ENCODE measurements around the gene MYO1D. TPM values are rescaled to one million over a fixed set of nuclear protein-coding genes. Genes with fewer than 3 reads are reported as not detected.

MYO1D gene
- polyA plus RNA-seq, 2 donors: 31.8 to 43.2 TPM

- no peaks in the 10 kb centered on the region for H3K9me3 ChIP-seq (ENCODE audit: control insufficient read depth in 2 of 2, insufficient read depth in 1 of 2, low read depth in 1 of 2, low read length in 1 of 2)
- H3K4me1 ChIP-seq (ENCODE audit: control insufficient read depth in 2 of 2, insufficient read depth in 2 of 2, low read length in 1 of 2): peaks cover 2 to 10% of the 10 kb centered on the region in 2 donors
- whole genome bisulfite sequencing, 2 donors: 89 to 93% methylated on average over 4 of the region's 4 CpGs
Measured at GRCh38 chr17:32515677-32516383, 361.1 kb downstream of the MYO1D start.

GRCh38 chr17:32514606-32515005 lies 362.3 kb downstream of the MYO1D start:
- H3K4me1 ChIP-seq (ENCODE audit: control insufficient read depth in 2 of 2, insufficient read depth in 2 of 2, low read length in 1 of 2): peaks cover 2 to 7% of the 10 kb centered on the region in 2 donors
- H3K27me3 ChIP-seq (ENCODE audit: control insufficient read depth in 1 of 2, insufficient read depth in 2 of 2, low read length in 2 of 2): no peaks in the 10 kb centered on the region
- no peaks in the 10 kb centered on the region for H3K9me3 ChIP-seq (ENCODE audit: control insufficient read depth in 2 of 2, insufficient read depth in 1 of 2, low read depth in 1 of 2, low read length in 1 of 2)
- no peaks in the 10 kb centered on the region for H3K36me3 ChIP-seq (ENCODE audit: control insufficient read depth in 2 of 2, insufficient read depth in 2 of 2, low read length in 1 of 2)
- H3K27ac ChIP-seq (ENCODE audit: low read depth in 2 of 2, low read length in 1 of 2): no peak overlapping the region
- no peak overlapping the region for H3K4me3 ChIP-seq (ENCODE audit: low read depth in 1 of 2, low read length in 2 of 2)
- WGBS, 2 donors: 71 to 78% methylated on average over 4 of the region's 4 CpGs

More at GRCh38 chr17:32515677-32516383, 361.1 kb downstream of the MYO1D start:
- no peak overlapping the region for H3K4me3 ChIP-seq (ENCODE audit: low read depth in 1 of 2, low read length in 2 of 2)
- H3K27ac ChIP-seq (ENCODE audit: low read depth in 2 of 2, low read length in 1 of 2): no peak overlapping the region
- H3K36me3 ChIP-seq (ENCODE audit: control insufficient read depth in 2 of 2, insufficient read depth in 2 of 2, low read length in 1 of 2): no peaks in the 10 kb centered on the region
- H3K27me3 ChIP-seq (ENCODE audit: control insufficient read depth in 1 of 2, insufficient read depth in 2 of 2, low read length in 2 of 2): no peaks in the 10 kb centered on the region

GRCh38 chr17:32513579-32513978 lies 363.3 kb downstream of the MYO1D start:
- 91 to 94% methylated on average over 3 of the region's 3 CpGs for WGBS, 2 donors
- Histone ChIP-seq H3K9me3 (ENCODE audit: control insufficient read depth in 2 of 2, insufficient read depth in 1 of 2, low read depth in 1 of 2, low read length in 1 of 2) (no peaks in the 10 kb centered on the region), H3K27me3 (ENCODE audit: control insufficient read depth in 1 of 2, insufficient read depth in 2 of 2, low read length in 2 of 2) (no peaks in the 10 kb centered on the region), H3K36me3 (ENCODE audit: control insufficient read depth in 2 of 2, insufficient read depth in 2 of 2, low read length in 1 of 2) (no peaks in the 10 kb centered on the region), H3K4me1 (ENCODE audit: control insufficient read depth in 2 of 2, insufficient read depth in 2 of 2, low read length in 1 of 2) (peaks cover 0 to 4% of the 10 kb centered on the region in 2 donors), H3K4me3 (ENCODE audit: low read depth in 1 of 2, low read length in 2 of 2) (no peak overlapping the region), H3K27ac (ENCODE audit: low read depth in 2 of 2, low read length in 1 of 2) (no peak overlapping the region)

GRCh38 chr17:32512328-32512727 lies 364.6 kb downstream of the MYO1D start:
- Histone ChIP-seq H3K4me3 (ENCODE audit: low read depth in 1 of 2, low read length in 2 of 2) (no peak overlapping the region), H3K27me3 (ENCODE audit: control insufficient read depth in 1 of 2, insufficient read depth in 2 of 2, low read length in 2 of 2) (no peaks in the 10 kb centered on the region), H3K36me3 (ENCODE audit: control insufficient read depth in 2 of 2, insufficient read depth in 2 of 2, low read length in 1 of 2) (no peaks in the 10 kb centered on the region), H3K9me3 (ENCODE audit: control insufficient read depth in 2 of 2, insufficient read depth in 1 of 2, low read depth in 1 of 2, low read length in 1 of 2) (no peaks in the 10 kb centered on the region), H3K4me1 (ENCODE audit: control insufficient read depth in 2 of 2, insufficient read depth in 2 of 2, low read length in 1 of 2) (peaks cover 0 to 2% of the 10 kb centered on the region in 2 donors), H3K27ac (ENCODE audit: low read depth in 2 of 2, low read length in 1 of 2) (no peak overlapping the region)
- 78 to 84% methylated on average over 2 of the region's 2 CpGs for WGBS, 2 donors

- H3K4me1 ChIP-seq (ENCODE audit: control insufficient read depth in 2 of 2, insufficient read depth in 2 of 2, low read length in 1 of 2): peaks cover 0 to 2% of the 10 kb centered on the region in 2 donors
- 91% methylated on average over 7 of the region's 7 CpGs for WGBS, 2 donors
- no peaks in the 10 kb centered on the region for H3K27me3 ChIP-seq (ENCODE audit: control insufficient read depth in 1 of 2, insufficient read depth in 2 of 2, low read length in 2 of 2)
- H3K9me3 ChIP-seq (ENCODE audit: control insufficient read depth in 2 of 2, insufficient read depth in 1 of 2, low read depth in 1 of 2, low read length in 1 of 2): no peaks in the 10 kb centered on the region
- H3K27ac ChIP-seq (ENCODE audit: low read depth in 2 of 2, low read length in 1 of 2): no peak overlapping the region
- H3K4me3 ChIP-seq (ENCODE audit: low read depth in 1 of 2, low read length in 2 of 2): no peak overlapping the region
- no peaks in the 10 kb centered on the region for H3K36me3 ChIP-seq (ENCODE audit: control insufficient read depth in 2 of 2, insufficient read depth in 2 of 2, low read length in 1 of 2)
Measured at GRCh38 chr17:32510466-32510865, 366.5 kb downstream of the MYO1D start.

GRCh38 chr17:32508926-32509325 lies 368.0 kb downstream of the MYO1D start:
- Histone ChIP-seq H3K36me3 (ENCODE audit: control insufficient read depth in 2 of 2, insufficient read depth in 2 of 2, low read length in 1 of 2) (no peaks in the 10 kb centered on the region), H3K27me3 (ENCODE audit: control insufficient read depth in 1 of 2, insufficient read depth in 2 of 2, low read length in 2 of 2) (no peaks in the 10 kb centered on the region), H3K4me3 (ENCODE audit: low read depth in 1 of 2, low read length in 2 of 2) (no peak overlapping the region), H3K9me3 (ENCODE audit: control insufficient read depth in 2 of 2, insufficient read depth in 1 of 2, low read depth in 1 of 2, low read length in 1 of 2) (no peaks in the 10 kb centered on the region), H3K27ac (ENCODE audit: low read depth in 2 of 2, low read length in 1 of 2) (no peak overlapping the region), H3K4me1 (ENCODE audit: control insufficient read depth in 2 of 2, insufficient read depth in 2 of 2, low read length in 1 of 2) (peaks cover 4 to 11% of the 10 kb centered on the region in 2 donors)
- WGBS, 2 donors: 87 to 89% methylated on average over 5 of the region's 5 CpGs

GRCh38 chr17:32504166-32504990 lies 372.5 kb downstream of the MYO1D start:
- Histone ChIP-seq H3K4me1 (ENCODE audit: control insufficient read depth in 2 of 2, insufficient read depth in 2 of 2, low read length in 1 of 2) (peaks cover 4 to 13% of the 10 kb centered on the region in 2 donors), H3K27ac (ENCODE audit: low read depth in 2 of 2, low read length in 1 of 2) (peak overlapping the region; percentile 86 to 96), H3K4me3 (ENCODE audit: low read depth in 1 of 2, low read length in 2 of 2) (no peak overlapping the region), H3K36me3 (ENCODE audit: control insufficient read depth in 2 of 2, insufficient read depth in 2 of 2, low read length in 1 of 2) (no peaks in the 10 kb centered on the region), H3K27me3 (ENCODE audit: control insufficient read depth in 1 of 2, insufficient read depth in 2 of 2, low read length in 2 of 2) (no peaks in the 10 kb centered on the region), H3K9me3 (ENCODE audit: control insufficient read depth in 2 of 2, insufficient read depth in 1 of 2, low read depth in 1 of 2, low read length in 1 of 2) (no peaks in the 10 kb centered on the region)
- 80 to 83% methylated on average over 18 of the region's 18 CpGs for WGBS, 2 donors

GRCh38 chr17:32503251-32504165 lies 373.4 kb downstream of the MYO1D start:
- WGBS, 2 donors: 51 to 58% methylated on average over 7 of the region's 7 CpGs
- H3K36me3 ChIP-seq (ENCODE audit: control insufficient read depth in 2 of 2, insufficient read depth in 2 of 2, low read length in 1 of 2): no peaks in the 10 kb centered on the region
- H3K4me1 ChIP-seq (ENCODE audit: control insufficient read depth in 2 of 2, insufficient read depth in 2 of 2, low read length in 1 of 2): peaks cover 4 to 13% of the 10 kb centered on the region in 2 donors
- H3K4me3 ChIP-seq (ENCODE audit: low read depth in 1 of 2, low read length in 2 of 2): no peak overlapping the region
- no peaks in the 10 kb centered on the region for H3K9me3 ChIP-seq (ENCODE audit: control insufficient read depth in 2 of 2, insufficient read depth in 1 of 2, low read depth in 1 of 2, low read length in 1 of 2)
- peak overlapping the region; percentile 86 to 96 for H3K27ac ChIP-seq (ENCODE audit: low read depth in 2 of 2, low read length in 1 of 2)
- no peaks in the 10 kb centered on the region for H3K27me3 ChIP-seq (ENCODE audit: control insufficient read depth in 1 of 2, insufficient read depth in 2 of 2, low read length in 2 of 2)

- Histone ChIP-seq H3K9me3 (ENCODE audit: control insufficient read depth in 2 of 2, insufficient read depth in 1 of 2, low read depth in 1 of 2, low read length in 1 of 2) (no peaks in the 10 kb centered on the region), H3K27ac (ENCODE audit: low read depth in 2 of 2, low read length in 1 of 2) (peak overlapping the region; percentile 86 to 96), H3K4me1 (ENCODE audit: control insufficient read depth in 2 of 2, insufficient read depth in 2 of 2, low read length in 1 of 2) (peaks cover 4 to 13% of the 10 kb centered on the region in 2 donors), H3K4me3 (ENCODE audit: low read depth in 1 of 2, low read length in 2 of 2) (no peak overlapping the region), H3K36me3 (ENCODE audit: control insufficient read depth in 2 of 2, insufficient read depth in 2 of 2, low read length in 1 of 2) (no peaks in the 10 kb centered on the region), H3K27me3 (ENCODE audit: control insufficient read depth in 1 of 2, insufficient read depth in 2 of 2, low read length in 2 of 2) (no peaks in the 10 kb centered on the region)
- WGBS, 2 donors: 80% methylated on average over 10 of the region's 10 CpGs
Measured at GRCh38 chr17:32502710-32503109, 374.2 kb downstream of the MYO1D start.
